HG02840 (cell line): ENCODE data around the gene IMMT.

Experiments
- ATAC-seq: cut with Tn5 transposase; IDR thresholded peaks from one replicate; pipeline ENCODE4 v1.9.1; 2021; ENCODE audit warnings: mild to moderate bottlenecking, moderate library complexity, moderate number of reproducible peaks; ENCODE audit not compliant: unreplicated experiment, low FRiP score

IMMT gene

GRCh38 chr2:86094229-86094628 lies 101.0 kb downstream of the IMMT start:
- no peak for ATAC-seq
